Stimulated activated naive CD4-positive, alpha-beta T cell (primary cell): Measurements from ENCODE around the gene ZNF624.
"Not testable (repeated sequence)": the region's sequence is repeated elsewhere in the genome, so short reads cannot be mapped to it uniquely, and the experiment has no call there.

Experiments used
- DNase-seq, 6 experiments: peaks; one replicate each; lab custom pipeline; 2025; lab: John Stamatoyannopoulos, UW

ZNF624 gene

DNA sequence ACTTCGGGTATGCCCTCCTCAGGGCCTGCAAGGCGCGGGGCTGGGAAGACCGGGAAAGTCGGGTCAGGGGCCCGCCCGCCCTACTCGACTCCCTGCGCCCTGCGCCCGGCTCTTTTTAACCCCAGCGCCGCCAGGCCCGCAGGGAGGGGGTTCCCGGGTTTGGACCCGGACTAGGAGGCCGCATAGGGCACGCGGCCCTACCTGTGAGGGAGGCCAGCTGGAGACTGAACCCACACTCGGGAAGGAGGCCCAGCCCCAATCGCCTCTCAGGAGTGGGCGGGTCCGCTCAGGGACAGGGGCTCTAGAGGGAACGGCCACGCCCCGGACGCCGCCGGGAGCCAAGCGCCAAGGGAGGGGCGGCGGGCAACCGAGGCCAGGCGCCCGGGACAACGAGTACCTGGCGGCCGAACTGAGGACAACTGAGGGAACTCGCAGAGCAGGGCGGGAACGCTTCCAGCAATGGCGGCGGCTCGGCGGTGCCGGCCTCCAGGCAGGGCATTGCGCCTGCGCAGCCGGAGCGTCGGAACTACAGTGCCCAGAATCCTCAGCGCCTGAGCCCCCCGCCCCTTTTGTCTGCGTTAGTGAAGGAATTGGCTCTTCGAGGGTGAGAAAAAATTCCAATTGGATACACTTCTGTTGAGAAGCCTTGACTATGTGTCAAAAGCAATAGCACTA is at the start of gene ZNF624:
TSS of gene ZNF624 (minus strand) at position 484 of the 675 bp plus-strand sequence.
- DNase-seq: peak; percentile 68 to 85 (median 83)

DNA sequence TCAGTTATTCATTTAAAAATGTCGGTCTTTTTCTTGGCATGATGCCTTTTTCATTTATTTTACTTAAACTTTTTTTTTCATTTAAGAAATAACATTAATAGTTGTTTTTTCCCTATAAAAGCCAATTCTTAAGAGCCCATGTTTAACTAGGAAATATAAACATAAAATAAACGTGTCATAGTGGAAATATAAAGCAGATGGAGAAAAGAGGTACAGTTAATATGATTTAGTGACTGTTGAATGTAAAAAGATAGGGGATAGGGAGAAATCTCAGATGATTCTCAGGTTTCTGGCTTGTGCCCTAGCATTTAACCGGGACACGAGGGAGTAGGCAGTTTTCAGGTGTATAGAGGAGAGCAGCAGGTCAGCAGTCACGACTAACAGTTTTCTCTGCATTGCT is 44.0 kb upstream of the ZNF624 start:
- DNase-seq: not testable (repeated sequence)

DNA sequence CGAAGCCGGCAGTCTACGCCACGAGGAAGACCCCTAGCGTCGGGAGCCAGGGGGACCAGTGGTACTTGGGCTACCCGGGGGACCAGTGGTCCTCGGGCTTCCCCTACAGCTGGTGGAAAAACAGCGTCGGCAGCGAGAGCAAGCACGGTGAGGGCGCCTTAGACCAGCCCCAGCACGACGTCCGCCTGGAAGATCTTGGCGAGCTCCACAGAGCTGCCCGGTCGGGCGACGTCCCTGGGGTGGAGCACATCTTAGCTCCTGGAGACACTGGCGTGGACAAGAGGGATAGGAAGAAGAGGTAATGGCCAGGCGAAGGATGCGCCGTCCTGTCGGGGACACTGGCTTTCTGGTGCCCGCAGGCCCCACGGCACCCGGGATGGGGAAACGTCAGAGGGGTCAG is 36.8 kb upstream of the ZNF624 start:
- DNase-seq: not testable (repeated sequence)

DNA sequence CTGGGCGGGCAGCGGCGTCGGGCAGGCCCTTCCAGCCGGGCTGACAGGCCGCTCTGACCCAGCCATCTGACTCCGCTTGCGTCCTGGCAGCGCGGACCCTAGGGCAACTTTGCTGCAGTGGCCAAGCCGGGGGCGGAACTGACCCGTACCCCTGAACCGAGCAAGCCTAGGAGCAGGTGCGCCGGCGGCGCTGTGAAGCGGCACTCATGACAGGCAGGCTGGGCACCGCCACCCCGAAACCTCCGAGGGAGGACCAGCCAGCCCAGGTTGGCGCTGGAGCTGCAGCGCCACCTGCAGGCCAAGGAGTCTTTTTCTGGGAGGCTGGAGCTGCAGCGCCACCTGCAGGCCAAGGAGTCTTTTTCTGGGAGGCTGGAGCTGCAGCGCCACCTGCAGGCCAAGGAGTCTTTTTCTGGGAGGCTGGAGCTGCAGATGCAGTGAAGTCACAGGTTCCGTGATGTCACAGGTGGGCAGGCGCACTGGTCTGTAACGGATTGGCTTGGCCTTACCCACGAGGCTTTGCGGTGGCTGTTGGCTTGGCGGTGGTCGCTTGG is 36.2 kb upstream of the ZNF624 start, which contains the start of gene CCDC144A:
TSS of gene CCDC144A (plus strand) at position 511 of the 551 bp plus-strand sequence. CDS start 160 bp downstream, outside the sequence.
- peak in 5 of 6 experiments; percentile 5 to 58 (median 40) for DNase-seq

DNA sequence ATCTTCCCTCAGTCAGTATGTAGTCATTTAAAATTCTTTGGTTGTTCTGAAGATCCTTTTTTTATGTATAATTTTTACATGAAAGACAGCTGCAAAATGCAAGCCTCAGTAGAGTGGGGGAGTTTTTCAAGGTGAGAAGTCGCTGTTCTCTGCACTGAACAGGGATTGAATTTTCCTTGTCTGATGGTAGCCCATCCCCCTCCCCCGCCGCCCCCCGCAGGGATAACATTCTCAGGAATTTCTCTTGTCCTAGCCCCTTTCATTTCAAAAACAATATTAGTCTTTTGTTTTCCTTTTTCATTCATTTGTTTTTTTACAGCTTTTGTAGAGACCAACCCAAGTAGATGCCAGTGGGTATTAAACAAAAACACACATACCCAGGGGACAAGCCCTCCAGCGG is 33.5 kb upstream of the ZNF624 start:
- not testable (repeated sequence) for DNase-seq

DNA sequence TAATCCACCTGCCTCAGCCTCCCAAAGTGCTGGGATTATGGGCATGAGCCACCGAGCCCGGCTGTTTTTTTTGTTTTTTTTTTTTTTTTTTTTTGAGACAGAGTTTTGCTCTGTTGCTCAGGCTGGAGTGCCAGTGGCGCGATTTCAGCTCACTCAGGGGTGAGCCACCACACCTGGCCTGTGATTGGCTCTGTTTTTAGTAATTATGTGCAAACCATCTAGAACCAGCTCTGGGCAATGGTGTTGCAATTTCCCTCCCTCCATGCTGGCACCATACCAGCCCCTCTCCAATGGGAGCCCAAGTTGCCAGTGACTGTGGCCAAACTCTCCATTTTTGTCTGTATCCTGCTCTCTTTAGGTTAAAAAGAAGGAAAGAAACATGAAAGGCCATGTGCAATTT is 32.4 kb upstream of the ZNF624 start:
- not testable (repeated sequence) for DNase-seq

DNA sequence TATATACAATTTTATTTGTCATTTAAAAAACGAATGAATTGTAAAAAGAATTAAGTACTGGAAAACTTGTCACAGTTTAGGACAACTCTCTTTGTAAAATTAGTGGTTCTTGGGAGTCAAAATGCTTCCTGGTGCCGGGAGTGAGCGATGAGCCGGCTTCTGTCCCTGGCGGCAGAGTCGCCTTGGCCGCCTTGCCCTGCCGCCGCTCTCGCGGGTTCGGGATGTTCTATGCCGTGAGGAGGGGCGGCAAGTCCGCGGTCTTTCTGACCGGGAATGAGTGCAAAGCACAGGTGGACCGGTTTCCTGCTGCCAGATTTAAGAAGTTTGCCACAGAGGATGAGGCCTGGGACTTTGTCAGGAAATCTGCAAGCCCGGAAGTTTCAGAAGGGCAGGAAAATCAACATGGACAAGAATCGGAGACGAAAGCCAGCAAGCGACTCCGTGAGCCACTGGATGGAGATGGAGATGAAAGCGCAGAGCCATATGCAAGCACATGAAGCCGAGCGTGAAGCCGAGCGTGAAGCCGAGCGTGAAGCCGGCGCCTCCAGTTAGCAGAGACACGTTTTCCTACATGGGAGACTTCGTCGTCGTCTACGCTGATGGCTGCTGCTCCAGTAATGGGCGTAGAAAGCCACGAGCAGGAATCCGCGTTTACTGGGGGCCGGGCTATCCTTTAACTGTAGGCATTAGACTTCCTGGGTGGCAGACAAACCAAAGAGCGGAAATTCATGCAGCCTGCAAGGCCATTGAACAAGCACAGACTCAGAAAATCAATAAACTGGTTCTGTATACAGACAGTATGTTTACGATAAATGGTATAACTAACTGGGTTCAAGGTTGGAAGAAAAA is 29.9 kb upstream of the ZNF624 start:
- not testable (repeated sequence) for DNase-seq

DNA sequence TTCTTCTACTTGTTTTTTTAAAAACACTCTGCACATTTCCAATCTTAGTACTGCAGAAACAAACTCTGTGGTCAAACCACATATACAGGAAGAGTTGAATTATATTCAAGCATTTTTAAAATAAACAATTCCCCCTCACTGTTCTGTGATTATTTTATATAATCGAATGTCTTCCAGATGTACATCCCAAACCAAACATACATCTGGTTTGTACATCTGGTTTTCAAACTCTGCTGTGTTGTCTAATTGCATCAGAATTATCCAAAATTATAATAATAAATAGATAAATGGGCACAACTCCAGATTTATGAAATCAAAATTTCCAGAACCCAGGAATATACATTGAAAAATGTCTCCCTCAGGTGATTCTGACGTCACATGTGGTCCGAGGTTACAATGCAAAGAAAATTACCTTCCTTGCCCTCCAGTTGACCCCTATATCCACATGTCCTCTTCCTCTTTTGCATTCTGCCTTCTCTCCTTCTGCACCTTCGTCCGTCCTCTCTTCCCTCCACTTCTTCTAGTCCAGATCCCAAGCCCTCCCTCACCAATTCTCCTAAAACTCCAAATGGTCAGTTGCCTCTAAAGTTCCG is 23.1 kb upstream of the ZNF624 start:
- no peak for DNase-seq

DNA sequence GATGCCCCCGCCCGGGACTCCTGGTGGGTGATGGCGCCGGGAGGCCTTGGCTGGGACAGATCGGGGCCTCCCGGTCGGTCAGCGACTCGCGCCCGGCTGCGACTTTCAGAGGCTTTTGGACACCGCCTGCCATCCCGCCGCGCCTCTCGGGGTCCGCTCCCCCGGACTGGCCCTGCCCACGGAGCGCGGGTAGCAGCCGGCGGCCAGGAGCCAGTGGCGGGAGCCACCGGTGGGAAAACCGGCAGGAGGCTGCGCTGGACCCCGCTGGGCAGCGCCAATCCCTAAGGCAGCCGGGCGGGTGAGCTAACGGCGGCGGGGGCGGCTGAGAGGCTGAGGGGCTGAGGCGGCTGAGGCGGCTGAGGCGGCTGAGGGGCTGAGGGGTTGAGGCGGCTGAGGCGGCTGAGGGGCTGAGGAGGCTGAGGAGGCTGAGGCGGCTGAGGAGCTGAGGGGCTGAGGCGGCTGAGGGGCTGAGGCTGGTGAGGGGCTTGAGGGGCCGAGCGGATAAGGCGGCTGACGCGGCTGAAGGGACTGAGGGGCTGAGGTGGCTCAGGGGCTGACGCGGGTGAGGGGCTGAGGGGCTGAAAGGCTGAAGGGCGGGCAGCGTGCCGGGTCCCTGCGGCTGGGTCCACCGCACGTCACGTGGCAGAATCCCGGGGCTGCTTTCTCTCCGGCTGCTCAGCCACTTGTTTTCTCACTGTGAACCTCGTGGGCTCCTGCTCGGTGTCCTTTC is 13.4 kb upstream of the ZNF624 start:
- peak in 2 of 6 experiments; percentile 14 to 21 for DNase-seq

DNA sequence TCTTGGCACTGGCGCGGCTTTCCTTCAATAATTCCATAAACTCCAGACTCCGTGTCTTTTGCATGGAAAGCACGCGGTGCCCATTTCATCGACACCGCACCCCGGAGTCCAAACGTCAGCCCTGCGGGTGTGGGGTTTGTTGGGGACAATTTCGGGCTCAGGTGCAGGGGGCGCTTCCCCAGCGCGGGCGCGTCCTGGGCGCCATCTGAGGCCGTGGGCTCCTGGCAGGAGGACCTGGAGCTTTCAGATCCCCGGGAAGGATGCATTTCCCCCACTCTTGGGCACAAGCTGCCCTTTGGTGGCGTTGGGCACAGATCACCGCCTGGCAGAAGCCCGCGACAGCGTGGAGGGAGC is 12.9 kb upstream of the ZNF624 start:
- not testable (repeated sequence) for DNase-seq

DNA sequence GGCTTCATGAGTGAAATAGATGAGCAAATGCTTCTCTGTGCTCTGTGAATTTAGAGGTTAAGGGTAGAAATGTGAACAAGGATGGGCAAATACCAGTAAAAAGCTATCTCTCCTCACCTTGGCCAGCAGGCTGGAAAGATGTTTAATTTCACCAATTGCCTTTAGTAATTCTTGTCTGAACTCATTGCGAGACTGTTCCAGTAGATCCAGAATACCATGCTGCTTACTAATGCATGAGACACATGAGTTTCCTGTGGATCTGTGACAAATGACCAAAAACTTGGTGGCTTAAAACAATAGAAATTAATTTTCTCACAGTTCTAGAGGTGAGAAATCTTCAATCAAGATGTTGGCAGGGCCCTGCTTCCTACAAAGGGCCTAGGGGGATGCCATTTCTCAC is 9.3 kb upstream of the ZNF624 start:
- DNase-seq: no peak

DNA sequence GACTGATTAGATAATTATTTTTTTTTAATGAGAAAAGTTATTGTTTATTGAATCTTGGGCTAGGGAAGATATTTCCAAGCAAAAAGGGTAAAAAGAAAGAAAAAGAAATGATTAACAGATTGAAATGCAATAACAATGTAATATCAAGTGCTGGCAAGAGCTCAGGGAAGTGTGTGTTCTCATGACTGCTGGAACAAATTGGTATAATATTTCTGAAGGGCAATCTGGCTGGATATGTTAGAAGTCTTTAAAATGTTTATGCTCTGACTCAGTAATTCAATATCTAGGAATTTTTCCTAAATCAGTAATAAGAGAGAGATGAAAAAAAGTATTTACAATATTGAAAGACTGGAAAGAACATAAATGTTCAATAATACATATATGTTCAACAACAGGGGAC is 7.6 kb upstream of the ZNF624 start:
- no peak for DNase-seq

DNA sequence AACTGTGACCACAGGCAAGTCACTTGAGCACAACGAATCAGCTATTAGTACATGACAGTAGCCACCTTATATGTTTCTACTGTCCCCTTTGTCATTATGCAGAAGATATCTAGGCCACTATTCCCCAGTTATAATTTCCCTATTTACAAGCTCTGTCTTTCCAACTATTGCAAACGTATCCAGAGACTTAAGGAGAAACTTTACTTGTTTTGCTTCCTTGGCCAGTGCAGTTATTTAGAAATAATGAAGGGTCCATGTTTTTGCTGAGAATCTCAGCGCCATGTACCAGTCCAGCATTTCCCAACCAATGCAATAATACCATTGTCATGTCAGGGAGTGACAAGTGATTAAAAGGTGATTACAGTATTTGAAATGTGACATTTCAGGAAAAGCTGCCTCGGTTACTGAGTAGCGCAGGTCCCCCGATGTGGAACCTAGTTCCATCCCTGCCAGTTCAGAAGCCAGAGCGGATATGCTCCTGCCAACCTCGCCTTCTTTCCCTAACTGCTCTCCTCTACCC is 743 bp downstream of the ZNF624 start:
- DNase-seq: peak in 2 of 6 experiments; percentile 13 to 17

DNA sequence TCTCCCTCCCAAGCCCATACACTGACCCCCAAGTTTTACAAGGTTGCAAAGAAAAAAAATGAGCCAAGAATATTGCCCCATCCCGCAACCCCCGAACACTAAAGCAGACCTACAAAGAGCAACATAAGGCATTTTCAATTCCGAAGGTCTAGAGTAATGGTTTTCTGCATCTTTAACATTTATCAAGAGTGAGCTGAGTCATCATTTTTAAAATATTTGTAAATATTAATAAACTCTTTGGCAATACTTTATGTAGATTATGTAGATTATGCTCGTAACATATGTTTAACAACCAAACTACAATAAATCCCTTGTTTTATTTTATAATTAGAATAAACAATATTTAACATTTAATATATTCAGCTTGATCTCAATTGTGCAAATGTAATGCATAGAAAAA is 1.4 kb downstream of the ZNF624 start:
- DNase-seq: no peak

DNA sequence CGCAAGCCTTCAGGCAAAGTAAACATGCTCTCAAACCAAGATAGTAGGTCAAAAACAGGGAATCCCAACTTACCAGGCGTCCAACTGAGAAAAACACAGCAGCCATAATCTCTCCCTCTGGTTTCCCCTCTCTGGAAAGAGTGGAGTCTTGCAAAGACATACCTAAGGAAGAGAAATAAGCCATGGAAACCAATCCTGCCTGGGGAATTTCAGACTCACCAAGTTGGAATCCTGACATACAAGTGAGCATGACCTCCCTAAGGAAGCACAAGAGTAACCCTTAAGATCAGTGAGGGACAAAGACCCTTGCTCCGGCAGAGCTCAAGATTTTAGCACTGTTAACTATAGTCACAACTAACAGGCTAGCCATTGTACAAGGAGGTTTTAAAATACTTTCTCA is 4.1 kb downstream of the ZNF624 start:
- no peak for DNase-seq

DNA sequence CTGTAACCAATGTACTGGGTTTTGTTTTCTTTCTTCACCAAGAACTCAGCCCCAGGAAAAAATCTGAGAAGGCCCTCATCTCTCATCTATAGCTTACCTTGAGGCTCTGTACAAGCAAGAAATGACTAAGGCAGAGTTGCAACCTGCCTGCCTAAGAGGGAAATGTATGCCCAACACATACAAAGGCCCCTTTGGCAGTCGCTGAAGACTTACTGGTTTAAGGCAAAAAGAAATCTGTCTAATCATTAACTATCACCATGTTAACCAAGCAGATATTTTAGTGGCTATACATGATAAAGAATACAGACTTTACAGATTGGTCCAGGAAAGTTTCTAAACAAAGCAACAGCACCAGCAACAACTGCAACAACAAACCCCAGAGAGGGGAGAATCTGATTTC is 14.2 kb downstream of the ZNF624 start:
- DNase-seq: no peak

DNA sequence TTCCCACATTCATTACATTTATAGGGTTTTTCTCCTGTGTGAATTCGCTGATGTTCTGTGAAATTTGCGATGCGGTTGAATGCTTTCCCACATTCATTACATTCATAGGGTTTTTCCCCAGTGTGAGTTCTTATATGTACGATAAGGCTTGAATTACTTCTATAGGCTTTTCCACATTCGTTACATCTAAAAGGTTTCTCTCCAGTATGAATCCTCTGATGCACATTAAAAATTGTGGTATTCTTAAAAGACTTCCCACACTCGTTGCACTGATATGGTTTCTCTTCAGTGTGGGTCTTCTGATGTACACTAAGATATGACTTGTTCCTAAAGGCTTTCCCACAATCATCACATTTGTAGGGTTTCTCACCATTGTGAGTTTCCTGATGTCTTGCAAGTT is 30.4 kb downstream of the ZNF624 start:
- DNase-seq: no peak

DNA sequence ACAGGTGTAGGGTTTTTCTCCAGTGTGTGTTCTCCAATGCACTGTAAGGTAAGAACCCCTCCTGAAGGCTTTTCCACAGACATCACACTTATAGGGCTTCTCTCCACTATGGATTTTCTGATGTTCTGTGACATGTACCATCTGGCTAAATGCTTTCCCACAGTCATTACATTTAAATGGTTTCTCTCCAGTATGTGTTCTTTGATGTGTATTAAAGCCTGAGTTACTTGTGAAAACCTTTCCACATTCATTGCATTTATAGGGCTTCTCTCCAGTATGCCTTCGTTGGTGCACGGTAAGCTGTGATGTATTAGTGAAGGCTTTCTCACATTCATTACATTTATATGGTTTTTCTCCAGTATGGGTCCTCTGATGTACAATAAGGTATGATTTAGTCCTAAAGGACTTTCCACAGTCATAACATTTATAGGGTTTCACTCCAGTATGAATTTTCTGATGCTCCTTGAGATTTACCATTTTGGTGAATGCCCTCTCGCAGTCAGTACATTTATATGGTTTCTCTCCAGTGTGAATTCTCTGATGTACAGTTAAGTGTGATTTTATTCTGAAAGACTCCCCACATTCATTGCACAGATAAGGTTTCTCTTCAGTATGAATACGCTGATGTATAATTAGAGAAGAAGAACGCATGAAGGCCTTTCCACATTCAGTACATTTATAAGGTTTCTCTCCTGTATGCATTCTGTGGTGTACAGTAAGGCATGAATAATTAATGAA is 30.9 kb downstream of the ZNF624 start:
- no peak for DNase-seq

DNA sequence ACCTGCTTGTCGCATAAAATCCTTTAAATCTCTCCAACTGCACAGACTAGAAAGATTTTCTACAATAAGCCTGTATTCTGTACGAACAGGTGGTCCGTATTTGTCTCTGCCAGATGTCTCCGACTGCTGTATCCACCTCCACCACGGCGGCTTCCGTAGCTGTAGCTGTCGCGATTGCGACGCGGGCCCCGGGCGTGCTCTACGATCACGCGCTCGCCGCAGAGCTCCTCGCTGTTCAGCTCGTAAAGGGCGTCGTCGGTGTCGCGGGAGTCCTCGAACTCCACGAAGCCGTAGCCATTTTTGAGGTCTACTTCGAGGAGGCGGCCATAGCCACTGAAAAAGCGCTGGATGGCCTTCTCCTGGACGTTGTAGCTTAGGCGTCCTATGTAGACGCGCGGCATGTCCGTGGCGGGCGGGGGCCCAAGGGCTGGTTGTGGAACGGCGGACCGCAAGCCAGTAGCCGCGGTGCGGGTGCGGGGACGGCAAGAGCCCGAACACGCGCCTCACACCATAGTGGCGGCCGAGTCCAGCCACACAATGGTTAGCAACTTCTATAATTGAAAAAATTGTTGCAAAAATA is 36.1 kb downstream of the ZNF624 start:
- no peak for DNase-seq

DNA sequence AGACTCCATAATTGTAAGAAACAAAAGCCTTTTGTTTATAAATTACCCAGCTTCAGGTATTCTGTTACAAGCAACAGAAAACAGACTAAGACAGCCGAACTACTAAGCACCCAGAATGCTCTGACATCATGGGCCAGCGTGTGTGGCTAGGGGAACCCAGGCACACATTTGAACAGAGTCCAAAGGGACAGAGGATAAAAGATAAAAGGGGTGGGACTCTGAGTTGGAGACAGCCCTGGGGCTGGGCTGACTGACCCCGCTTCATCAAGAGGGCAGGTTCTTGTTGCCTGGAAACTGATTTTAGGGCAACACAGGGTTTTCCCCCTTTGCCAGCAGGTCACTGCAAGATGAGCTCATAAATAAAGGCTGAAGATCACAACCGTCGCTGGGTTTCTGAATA is 54.1 kb downstream of the ZNF624 start:
- no peak for DNase-seq
